HEK293 (cell line): ENCODE data around the gene DUSP16.

Experiments used
- TCF7L2 ChIP-seq: IDR thresholded peaks from 2 replicates; pipeline ENCODE4 v1.6.1; 2011; ENCODE audit warnings: low read depth, mild to moderate bottlenecking, inconsistent platforms, low read length, moderate library complexity, borderline replicate concordance
- ZNF202 ChIP-seq: fragments of 450-650 bp; formaldehyde crosslinking; IDR thresholded peaks from 2 replicates; pipeline ENCODE4 v1.5.1; 2016; ENCODE audit warnings: missing biosample characterization, missing genetic modification characterization, borderline replicate concordance
- TF ChIP-seq, protein P1 (sequence below): fragments of 450-650 bp; formaldehyde crosslinking; IDR thresholded peaks from 2 replicates; pipeline ENCODE4 v1.5.1; 2016; ENCODE audit warnings: missing biosample characterization, missing genetic modification characterization
- TF ChIP-seq, protein P2 (sequence below): fragments of 450-650 bp; formaldehyde crosslinking; IDR thresholded peaks from 2 replicates; pipeline ENCODE4 v1.5.1; 2016; ENCODE audit warnings: missing biosample characterization, missing genetic modification characterization

DNA sequence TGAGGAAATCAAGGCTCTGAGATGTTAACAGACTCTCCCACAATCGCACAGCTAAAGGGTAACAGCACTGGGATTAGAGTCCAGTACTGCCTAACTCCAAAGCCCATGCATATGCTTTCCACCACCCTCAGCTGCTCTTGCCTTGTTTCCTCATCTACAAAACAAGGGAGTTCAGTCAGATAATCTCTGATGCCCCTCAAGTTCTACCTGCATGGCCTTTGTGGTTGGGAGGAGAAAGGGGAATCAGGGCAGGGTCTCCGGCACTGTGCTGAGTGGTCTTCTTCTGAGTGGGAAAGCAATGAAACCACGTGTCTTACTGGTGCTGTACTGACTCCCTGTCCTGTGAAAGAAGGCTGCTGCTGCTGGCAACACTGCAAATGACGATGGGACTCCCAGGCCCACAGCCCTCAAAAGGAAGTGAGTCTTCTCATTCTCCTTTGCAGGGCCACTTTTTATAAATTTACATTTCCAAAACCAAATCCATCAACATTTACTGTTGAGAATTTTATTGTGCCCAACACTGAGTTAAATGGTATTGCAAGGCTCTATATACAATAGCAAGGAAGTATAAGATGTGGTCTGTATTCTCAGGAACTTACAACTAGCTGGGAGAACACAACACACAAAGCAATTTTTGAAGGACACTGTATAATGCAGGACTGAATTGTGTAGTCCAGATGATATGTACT is 19.7 kb upstream of the DUSP16 start:
- TF ChIP-seq, protein P1, sequence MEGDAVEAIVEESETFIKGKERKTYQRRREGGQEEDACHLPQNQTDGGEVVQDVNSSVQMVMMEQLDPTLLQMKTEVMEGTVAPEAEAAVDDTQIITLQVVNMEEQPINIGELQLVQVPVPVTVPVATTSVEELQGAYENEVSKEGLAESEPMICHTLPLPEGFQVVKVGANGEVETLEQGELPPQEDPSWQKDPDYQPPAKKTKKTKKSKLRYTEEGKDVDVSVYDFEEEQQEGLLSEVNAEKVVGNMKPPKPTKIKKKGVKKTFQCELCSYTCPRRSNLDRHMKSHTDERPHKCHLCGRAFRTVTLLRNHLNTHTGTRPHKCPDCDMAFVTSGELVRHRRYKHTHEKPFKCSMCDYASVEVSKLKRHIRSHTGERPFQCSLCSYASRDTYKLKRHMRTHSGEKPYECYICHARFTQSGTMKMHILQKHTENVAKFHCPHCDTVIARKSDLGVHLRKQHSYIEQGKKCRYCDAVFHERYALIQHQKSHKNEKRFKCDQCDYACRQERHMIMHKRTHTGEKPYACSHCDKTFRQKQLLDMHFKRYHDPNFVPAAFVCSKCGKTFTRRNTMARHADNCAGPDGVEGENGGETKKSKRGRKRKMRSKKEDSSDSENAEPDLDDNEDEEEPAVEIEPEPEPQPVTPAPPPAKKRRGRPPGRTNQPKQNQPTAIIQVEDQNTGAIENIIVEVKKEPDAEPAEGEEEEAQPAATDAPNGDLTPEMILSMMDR: no peak
- TF ChIP-seq, protein P2, sequence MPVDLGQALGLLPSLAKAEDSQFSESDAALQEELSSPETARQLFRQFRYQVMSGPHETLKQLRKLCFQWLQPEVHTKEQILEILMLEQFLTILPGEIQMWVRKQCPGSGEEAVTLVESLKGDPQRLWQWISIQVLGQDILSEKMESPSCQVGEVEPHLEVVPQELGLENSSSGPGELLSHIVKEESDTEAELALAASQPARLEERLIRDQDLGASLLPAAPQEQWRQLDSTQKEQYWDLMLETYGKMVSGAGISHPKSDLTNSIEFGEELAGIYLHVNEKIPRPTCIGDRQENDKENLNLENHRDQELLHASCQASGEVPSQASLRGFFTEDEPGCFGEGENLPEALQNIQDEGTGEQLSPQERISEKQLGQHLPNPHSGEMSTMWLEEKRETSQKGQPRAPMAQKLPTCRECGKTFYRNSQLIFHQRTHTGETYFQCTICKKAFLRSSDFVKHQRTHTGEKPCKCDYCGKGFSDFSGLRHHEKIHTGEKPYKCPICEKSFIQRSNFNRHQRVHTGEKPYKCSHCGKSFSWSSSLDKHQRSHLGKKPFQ (tag by site-specific recombination): no peak
- TF ChIP-seq TCF7L2 (no peak), ZNF202 (no peak)
